ENCODE data around the gene CFAP52.

The CFAP52 gene

DNA sequence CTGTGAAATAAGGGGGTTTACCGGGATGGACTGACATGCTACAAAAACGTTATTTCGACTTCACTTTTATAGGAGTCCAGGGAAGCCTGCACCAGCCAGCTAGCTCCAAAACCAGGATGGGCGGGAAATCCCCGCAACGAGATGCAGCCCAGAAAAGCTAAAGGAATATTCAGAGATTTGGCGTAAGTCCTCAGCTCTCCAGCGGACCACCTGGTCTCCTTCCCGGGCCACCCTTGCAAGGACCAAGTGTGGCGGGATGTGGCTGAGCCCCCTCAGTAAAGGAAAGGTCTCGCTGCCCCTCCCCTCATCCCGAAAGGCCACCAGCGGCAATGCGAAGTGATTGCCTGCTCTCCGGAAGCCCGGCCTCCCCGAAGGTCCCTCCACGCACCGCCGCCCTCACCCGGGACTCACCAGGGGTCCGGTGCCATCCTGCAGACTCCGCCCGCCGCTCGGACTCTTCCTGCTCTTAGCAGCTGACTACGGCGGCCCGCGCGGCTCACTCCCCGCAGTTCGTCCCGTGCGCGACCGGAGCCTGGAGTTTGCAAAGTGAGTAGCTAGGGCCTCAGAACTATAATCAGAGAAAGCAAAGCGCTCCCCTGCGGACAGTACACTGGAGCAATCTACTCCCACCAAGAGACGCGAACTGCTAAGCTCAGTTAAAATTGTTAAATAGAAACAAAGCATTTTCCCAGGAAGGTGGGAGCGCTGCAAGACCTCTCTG, 901 bp upstream of the CFAP52 start, which contains the start of gene STX8 (continued):
- TF ChIP-seq ZNF660 (tag by site-specific recombination; IDR thresholded peaks at IDR 0.05), result peak; percentile 86
- no peak for TF ChIP-seq ZNF624 (tag by site-specific recombination; IDR thresholded peaks at IDR 0.05)
- no peak for TF ChIP-seq ZNF701 (tag by site-specific recombination; IDR thresholded peaks at IDR 0.05)
- TF ChIP-seq ZNF514 (tag by site-specific recombination; IDR thresholded peaks at IDR 0.05), result no peak
- TF ChIP-seq ZFP69B (tag by site-specific recombination; IDR thresholded peaks at IDR 0.05), result no peak; the same call in 1 of the 2 replicates
- TF ChIP-seq KLF1 (tag by site-specific recombination; IDR thresholded peaks at IDR 0.05), result no peak
- no peak for TF ChIP-seq ZNF645 (tag by site-specific recombination; IDR thresholded peaks at IDR 0.05)
- peak; percentile 99 for TF ChIP-seq ZNF423 (tag by site-specific recombination; IDR thresholded peaks at IDR 0.05)
- no peak for TF ChIP-seq ZNF266 (tag by site-specific recombination; IDR thresholded peaks at IDR 0.05; ENCODE audit: low read depth)
- TF ChIP-seq ZNF133 (tag by site-specific recombination; IDR thresholded peaks at IDR 0.05), result no peak
- no peak for TF ChIP-seq ZNF530 (tag by site-specific recombination; IDR thresholded peaks at IDR 0.05; ENCODE audit: low read depth)
- TF ChIP-seq BCL11A (tag by site-specific recombination; IDR thresholded peaks at IDR 0.05; ENCODE audit: low read depth), result no peak; the same call in 1 of the 2 replicates
- TF ChIP-seq ZNF768 (tag by site-specific recombination; IDR thresholded peaks at IDR 0.05), result no peak
- no peak for TF ChIP-seq ZNF433 (tag by site-specific recombination; IDR thresholded peaks at IDR 0.05; ENCODE audit: low read depth)
- peak; percentile 90 for TF ChIP-seq ZBTB17 (tag by site-specific recombination; IDR thresholded peaks at IDR 0.05)
- no peak for TF ChIP-seq HOXC10 (CRISPR knock-in tag; IDR thresholded peaks at IDR 0.05)
- peak; percentile 74 for TF ChIP-seq ZNF629 (tag by site-specific recombination; IDR thresholded peaks at IDR 0.05)
- TF ChIP-seq, protein P1, sequence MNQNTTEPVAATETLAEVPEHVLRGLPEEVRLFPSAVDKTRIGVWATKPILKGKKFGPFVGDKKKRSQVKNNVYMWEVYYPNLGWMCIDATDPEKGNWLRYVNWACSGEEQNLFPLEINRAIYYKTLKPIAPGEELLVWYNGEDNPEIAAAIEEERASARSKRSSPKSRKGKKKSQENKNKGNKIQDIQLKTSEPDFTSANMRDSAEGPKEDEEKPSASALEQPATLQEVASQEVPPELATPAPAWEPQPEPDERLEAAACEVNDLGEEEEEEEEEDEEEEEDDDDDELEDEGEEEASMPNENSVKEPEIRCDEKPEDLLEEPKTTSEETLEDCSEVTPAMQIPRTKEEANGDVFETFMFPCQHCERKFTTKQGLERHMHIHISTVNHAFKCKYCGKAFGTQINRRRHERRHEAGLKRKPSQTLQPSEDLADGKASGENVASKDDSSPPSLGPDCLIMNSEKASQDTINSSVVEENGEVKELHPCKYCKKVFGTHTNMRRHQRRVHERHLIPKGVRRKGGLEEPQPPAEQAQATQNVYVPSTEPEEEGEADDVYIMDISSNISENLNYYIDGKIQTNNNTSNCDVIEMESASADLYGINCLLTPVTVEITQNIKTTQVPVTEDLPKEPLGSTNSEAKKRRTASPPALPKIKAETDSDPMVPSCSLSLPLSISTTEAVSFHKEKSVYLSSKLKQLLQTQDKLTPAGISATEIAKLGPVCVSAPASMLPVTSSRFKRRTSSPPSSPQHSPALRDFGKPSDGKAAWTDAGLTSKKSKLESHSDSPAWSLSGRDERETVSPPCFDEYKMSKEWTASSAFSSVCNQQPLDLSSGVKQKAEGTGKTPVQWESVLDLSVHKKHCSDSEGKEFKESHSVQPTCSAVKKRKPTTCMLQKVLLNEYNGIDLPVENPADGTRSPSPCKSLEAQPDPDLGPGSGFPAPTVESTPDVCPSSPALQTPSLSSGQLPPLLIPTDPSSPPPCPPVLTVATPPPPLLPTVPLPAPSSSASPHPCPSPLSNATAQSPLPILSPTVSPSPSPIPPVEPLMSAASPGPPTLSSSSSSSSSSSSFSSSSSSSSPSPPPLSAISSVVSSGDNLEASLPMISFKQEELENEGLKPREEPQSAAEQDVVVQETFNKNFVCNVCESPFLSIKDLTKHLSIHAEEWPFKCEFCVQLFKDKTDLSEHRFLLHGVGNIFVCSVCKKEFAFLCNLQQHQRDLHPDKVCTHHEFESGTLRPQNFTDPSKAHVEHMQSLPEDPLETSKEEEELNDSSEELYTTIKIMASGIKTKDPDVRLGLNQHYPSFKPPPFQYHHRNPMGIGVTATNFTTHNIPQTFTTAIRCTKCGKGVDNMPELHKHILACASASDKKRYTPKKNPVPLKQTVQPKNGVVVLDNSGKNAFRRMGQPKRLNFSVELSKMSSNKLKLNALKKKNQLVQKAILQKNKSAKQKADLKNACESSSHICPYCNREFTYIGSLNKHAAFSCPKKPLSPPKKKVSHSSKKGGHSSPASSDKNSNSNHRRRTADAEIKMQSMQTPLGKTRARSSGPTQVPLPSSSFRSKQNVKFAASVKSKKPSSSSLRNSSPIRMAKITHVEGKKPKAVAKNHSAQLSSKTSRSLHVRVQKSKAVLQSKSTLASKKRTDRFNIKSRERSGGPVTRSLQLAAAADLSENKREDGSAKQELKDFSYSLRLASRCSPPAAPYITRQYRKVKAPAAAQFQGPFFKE (tag by site-specific recombination; IDR thresholded peaks at IDR 0.05; ENCODE audit: borderline replicate concordance), result no peak
- TF ChIP-seq KLF9 (tag by site-specific recombination; IDR thresholded peaks at IDR 0.05; ENCODE audit: low read depth), result 0 out of 2 replicates have a peak, but pooled peaks have one; percentile 21
- no peak for TF ChIP-seq ZNF140 (tag by site-specific recombination; IDR thresholded peaks at IDR 0.05)
- TF ChIP-seq WT1 (tag by site-specific recombination; IDR thresholded peaks at IDR 0.05), result no peak
- 0 out of 2 replicates have a peak, but pooled peaks have one; percentile 21 for TF ChIP-seq KLF16 (tag by site-specific recombination; IDR thresholded peaks at IDR 0.05)
- TF ChIP-seq, protein P2, sequence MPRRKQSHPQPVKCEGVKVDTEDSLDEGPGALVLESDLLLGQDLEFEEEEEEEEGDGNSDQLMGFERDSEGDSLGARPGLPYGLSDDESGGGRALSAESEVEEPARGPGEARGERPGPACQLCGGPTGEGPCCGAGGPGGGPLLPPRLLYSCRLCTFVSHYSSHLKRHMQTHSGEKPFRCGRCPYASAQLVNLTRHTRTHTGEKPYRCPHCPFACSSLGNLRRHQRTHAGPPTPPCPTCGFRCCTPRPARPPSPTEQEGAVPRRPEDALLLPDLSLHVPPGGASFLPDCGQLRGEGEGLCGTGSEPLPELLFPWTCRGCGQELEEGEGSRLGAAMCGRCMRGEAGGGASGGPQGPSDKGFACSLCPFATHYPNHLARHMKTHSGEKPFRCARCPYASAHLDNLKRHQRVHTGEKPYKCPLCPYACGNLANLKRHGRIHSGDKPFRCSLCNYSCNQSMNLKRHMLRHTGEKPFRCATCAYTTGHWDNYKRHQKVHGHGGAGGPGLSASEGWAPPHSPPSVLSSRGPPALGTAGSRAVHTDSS (tag by site-specific recombination; IDR thresholded peaks at IDR 0.05), result no peak
- TF ChIP-seq MZF1 (tag by site-specific recombination; IDR thresholded peaks at IDR 0.05; ENCODE audit: borderline replicate concordance), result no peak
- TF ChIP-seq ZNF354C (tag by site-specific recombination; IDR thresholded peaks at IDR 0.05; ENCODE audit: borderline replicate concordance, low read depth), result no peak
- no peak for TF ChIP-seq ZSCAN23 (tag by site-specific recombination; IDR thresholded peaks at IDR 0.05)
- no peak for TF ChIP-seq ZNF658 (tag by site-specific recombination; IDR thresholded peaks at IDR 0.05)
- TF ChIP-seq ZEB2 (tag by site-specific recombination; IDR thresholded peaks at IDR 0.05), result no peak; the same call in none of the 2 replicates
- TF ChIP-seq MYNN (tag by site-specific recombination; IDR thresholded peaks at IDR 0.05; ENCODE audit: borderline replicate concordance), result no peak
- peak; percentile 92 for TF ChIP-seq ZNF664 (tag by site-specific recombination; IDR thresholded peaks at IDR 0.05)
- no peak; the same call in 1 of the 2 replicates for TF ChIP-seq PBX3 (CRISPR knock-in tag; IDR thresholded peaks at IDR 0.05)
- no peak for TF ChIP-seq ZNF37A (tag by site-specific recombination; IDR thresholded peaks at IDR 0.05)
- TF ChIP-seq ZBTB8A (tag by site-specific recombination; IDR thresholded peaks at IDR 0.05), result peak; percentile 31; the same call in 1 of the 2 replicates

All from HEK293 (cell line).